ENCODE measurements around the gene SHC1.
A peak's percentile ranks its signal among the peaks of the same experiment; 100 is the strongest.
"Not testable (repeated sequence)": the region's sequence is repeated elsewhere in the genome, so short reads cannot be mapped to it uniquely, and the experiment has no call there.

Gene SHC1

DNA sequence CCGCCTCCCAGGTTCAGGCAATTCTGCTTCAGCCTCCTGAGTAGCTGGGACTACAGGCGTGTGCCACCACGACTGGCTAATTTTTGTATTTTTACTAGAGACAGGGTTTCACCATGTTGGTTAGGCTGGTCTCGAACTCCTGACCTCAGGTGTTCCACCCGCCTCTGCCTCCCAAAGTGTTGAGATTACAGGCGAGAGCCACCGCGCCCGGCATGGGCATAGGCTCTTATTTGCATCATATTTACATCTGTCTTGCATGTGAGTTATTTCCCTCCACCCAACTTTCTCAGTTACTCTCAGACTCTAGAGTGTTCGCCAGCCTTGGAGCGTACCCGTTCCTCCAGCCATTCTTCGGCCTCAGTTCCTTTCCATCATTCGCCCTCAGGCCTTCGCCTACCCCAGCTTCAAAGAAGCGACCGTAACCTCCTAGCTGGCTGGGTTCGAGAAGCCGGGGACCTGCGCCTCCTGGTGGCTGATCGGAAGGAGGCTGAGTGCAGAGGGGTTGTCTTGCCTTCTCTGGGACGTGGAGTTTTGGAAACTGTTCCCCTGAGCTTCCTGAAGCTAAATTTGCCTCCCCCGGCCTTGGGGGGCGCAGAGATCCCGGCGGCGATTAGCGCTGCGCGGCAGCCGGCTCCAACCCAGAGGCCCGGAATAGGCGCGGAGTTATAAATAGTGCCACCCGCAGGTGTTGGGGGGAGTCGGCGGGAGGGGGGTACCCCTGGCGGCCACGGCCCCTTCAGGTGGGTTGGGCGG, 28.4 kb upstream of the SHC1 start:
- peak; percentile 88 for TF ChIP-seq CTCF (IDR thresholded peaks at IDR 0.05; ENCODE audit: borderline replicate concordance, control extremely low read depth, extremely low read depth, insufficient read depth, missing control alignments)
- DNase-seq (ENCODE audit: low spot score): peak; percentile 86
- in situ Hi-C loops (cut with MboI; ENCODE audit: low sequenced_read_pairs, unreplicated experiment): no loop called here

- in situ Hi-C loops (cut with MboI; ENCODE audit: low sequenced_read_pairs, unreplicated experiment): no loop called here
- TF ChIP-seq CTCF (IDR thresholded peaks at IDR 0.05; ENCODE audit: borderline replicate concordance, control extremely low read depth, extremely low read depth, insufficient read depth, missing control alignments): peak; percentile 36
- no peak for DNase-seq (ENCODE audit: low spot score)
These were observed 27.7 kb upstream of the SHC1 start for GRCh38 chr1:154998201-154998780.

DNA sequence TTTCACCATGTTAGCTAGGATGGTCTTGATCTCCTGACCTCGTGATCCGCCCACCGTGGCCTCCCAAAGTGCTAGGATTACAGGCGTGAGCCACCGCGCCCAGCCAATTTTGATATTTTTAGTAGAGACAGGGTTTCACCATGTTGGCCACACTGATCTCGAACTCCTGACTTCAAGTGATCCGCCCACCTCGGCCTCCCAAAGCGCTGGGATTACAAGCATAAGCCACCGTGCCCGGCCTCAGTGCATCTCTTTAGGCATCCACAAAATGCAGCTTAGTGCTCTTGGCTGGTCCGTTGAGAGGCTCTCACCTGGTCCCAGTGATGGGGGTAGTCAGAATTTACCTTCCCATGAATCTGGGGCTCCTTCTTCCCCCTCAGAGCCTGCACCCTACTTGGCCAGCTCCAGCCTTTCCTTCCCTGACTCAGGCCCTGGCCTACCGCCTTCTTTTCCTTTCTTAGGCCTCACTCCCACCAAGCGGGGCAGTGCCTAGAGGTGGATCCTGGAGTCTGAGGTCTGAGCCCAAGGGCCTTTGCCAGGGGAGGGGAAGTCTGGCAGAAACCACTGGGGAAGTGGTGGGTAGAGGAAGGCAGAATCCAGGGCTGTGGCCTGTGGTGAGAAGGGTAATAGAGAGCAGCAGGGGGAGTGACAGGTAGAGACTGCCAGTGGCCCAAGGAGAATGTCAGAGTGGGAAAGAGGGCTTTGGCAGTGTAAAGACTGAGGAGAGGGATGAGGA, 26.6 kb upstream of the SHC1 start:
- in situ Hi-C loops (cut with MboI; ENCODE audit: low sequenced_read_pairs, unreplicated experiment): no loop called here
- DNase-seq (ENCODE audit: low spot score): no peak
- no peak for TF ChIP-seq CTCF (IDR thresholded peaks at IDR 0.05; ENCODE audit: borderline replicate concordance, control extremely low read depth, extremely low read depth, insufficient read depth, missing control alignments)

DNA sequence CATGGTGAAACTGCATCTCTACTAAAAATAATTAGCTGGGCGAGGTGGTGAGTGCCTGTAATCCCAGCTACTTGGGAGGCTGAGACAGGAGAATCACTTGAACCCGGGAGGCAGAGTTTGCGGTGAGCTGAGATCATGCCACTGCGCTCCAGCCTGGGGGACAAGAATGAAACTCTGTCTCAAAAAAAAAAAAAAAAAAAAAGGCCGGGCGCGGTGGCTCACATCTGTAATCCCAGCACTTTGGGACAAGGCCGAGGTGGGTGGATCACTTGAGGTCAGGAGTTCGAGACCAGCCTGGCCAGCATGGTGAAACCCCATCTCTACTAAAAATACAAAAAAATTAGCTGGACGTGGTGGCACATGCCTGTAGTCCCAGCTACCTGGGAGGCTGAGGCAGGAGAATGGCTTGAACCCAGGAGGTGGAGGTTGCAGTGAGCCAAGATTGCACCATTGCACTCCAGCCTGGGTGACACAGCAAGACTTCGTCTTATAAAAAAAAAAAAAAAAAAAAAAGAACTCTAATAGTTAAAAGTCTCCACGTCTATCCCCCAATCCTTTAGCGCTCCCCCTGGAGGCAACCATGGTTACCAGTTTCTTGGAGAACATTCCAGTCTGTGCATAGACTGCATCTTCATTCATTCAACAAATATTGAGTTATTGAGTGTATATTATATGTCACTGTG, 24.9 kb upstream of the SHC1 start:
- DNase-seq (ENCODE audit: low spot score); in situ Hi-C loops (cut with MboI; ENCODE audit: low sequenced_read_pairs, unreplicated experiment): not testable (repeated sequence)

- no peak for TF ChIP-seq CTCF (IDR thresholded peaks at IDR 0.05; ENCODE audit: borderline replicate concordance, control extremely low read depth, extremely low read depth, insufficient read depth, missing control alignments)
- no peak for DNase-seq (ENCODE audit: low spot score)
- in situ Hi-C loops (cut with MboI; ENCODE audit: low sequenced_read_pairs, unreplicated experiment): no loop called here
These were observed 24.0 kb upstream of the SHC1 start for GRCh38 chr1:154994591-154994990.

DNA sequence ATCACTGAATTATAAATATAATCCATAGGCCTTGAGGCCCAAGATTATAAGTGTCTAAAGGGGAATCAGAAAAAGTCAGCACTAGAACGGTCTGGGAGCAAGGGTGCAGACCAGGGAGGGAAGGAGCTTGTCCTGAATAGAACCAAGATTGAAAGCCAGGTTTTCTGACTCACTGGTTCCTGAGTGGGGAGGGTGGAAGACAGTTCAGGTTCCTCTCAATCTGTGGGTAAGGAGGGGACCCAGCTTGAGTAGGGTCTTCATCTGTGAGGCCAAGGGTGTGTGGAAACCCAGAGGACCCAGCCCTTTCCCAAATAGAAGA, 23.7 kb upstream of the SHC1 start:
- no peak for DNase-seq (ENCODE audit: low spot score)
- in situ Hi-C loops (cut with MboI; ENCODE audit: low sequenced_read_pairs, unreplicated experiment): no loop called here
- TF ChIP-seq CTCF (IDR thresholded peaks at IDR 0.05; ENCODE audit: borderline replicate concordance, control extremely low read depth, extremely low read depth, insufficient read depth, missing control alignments): no peak
